Transverse colon (tissue), 4 donors: ENCODE data around the gene CREBBP. TPM values are rescaled to one million over a fixed set of nuclear protein-coding genes. Genes with fewer than 3 reads are reported as not detected.

ENCODE experiments used
- DNase-seq: peaks from one replicate; pipeline ENCODE4 v3.0.0-alpha.2; 2019
- H3K27ac ChIP-seq, 4 donors: fragments of 200-600 bp; sonication (generic); 2 replicates each; pipeline ENCODE4 v1.5.1; 2016 to 2018; ENCODE audit warnings: inconsistent platforms in 4 of 4
- H3K27me3 ChIP-seq: fragments of 200-600 bp; sonication (generic); 2 replicates; pipeline ENCODE4 v1.5.1; 2017; ENCODE audit warnings: inconsistent platforms
- H3K36me3 ChIP-seq, 4 donors: fragments of 200-600 bp; sonication (generic); 2 replicates each; pipeline ENCODE4 v1.5.1; 2017 to 2019; ENCODE audit warnings: inconsistent platforms in 4 of 4
- H3K4me1 ChIP-seq, 4 donors: fragments of 200-600 bp; sonication (generic); 2 replicates each; pipeline ENCODE4 v1.5.1; 2017 to 2020; ENCODE audit warnings: inconsistent platforms in 4 of 4
- H3K4me3 ChIP-seq, 4 donors: fragments of 200-600 bp; sonication (generic); 1 replicate in 1 of 4; 2 replicates in 3 of 4; pipeline versions ENCODE4 v1.5.1 to v1.6.1; 2017 to 2019; ENCODE audit warnings: inconsistent platforms in 4 of 4
- H3K9me3 ChIP-seq, 2 donors: fragments of 200-600 bp; sonication (generic); 2 replicates each; pipeline ENCODE4 v1.5.1; 2017 to 2019; ENCODE audit warnings: inconsistent platforms in 2 of 2
- CTCF ChIP-seq, 5 experiments: fragments of 200-600 bp in 3 of 5; fragments of 450-650 bp in 2 of 5; sonication (generic) in 3 of 5; IDR thresholded peaks; 1 replicate in 2 of 5; 2 replicates in 3 of 5; pipeline ENCODE4 v1.5.1; 2016 to 2017; ENCODE audit warnings: antibody characterized with exemption in 5 of 5, inconsistent platforms in 3 of 5, mild to moderate bottlenecking in 2 of 5, moderate library complexity in 1 of 5
- EP300 ChIP-seq: sonication (generic); formaldehyde crosslinking; IDR thresholded peaks from one replicate; pipeline ENCODE4 v1.6.1; 2017; ENCODE audit warnings: antibody characterized with exemption, low read depth
- POLR2A ChIP-seq: fragments of 450-650 bp; IDR thresholded peaks from one replicate; pipeline ENCODE4 v1.6.1; 2016; ENCODE audit warnings: antibody characterized with exemption, mild to moderate bottlenecking, moderate library complexity
- POLR2AphosphoS5 ChIP-seq, 3 donors: sonication (generic); formaldehyde crosslinking; IDR thresholded peaks; one replicate each; pipeline ENCODE4 v1.6.1; 2016; ENCODE audit warnings: antibody characterized with exemption in 3 of 3
- WGBS, 2 donors: methylation state at CpG; one replicate each; pipeline ENCODE4 v1.1.5; 2018; ENCODE audit warnings: low coverage in 1 of 2; 5-methylcytosine and 5-hydroxymethylcytosine counted together
- in situ Hi-C, 4 donors: fragments of 200-750 bp; cut with MboI; loops; one replicate each; pipeline versions ENCODE4 v1.15.0 to v1.15.1; 2017; ENCODE audit warnings: low sequenced_read_pairs in 3 of 4, low pct_ligation_motif_present in 1 of 4, low pct_unique_long_range_greater_than_20kb in 1 of 4
- intact Hi-C: fragments of 100-400 bp; cut with DNase I; formaldehyde crosslinking; loops from one replicate; pipeline ENCODE4 v1.15.1; 2023; ENCODE audit warnings: low total_unique reads
- total RNA-seq, 4 donors: library from RNA; depleted of rRNA; stranded (reverse); fragments of >200 nt; gene quantifications; one replicate each; pipeline ENCODE4 v1.1.0, GENCODE V29; 2016

The CREBBP gene
- total RNA-seq, 4 donors from 2014 or later = 52.4 to 235 (median 98.7) TPM

DNA sequence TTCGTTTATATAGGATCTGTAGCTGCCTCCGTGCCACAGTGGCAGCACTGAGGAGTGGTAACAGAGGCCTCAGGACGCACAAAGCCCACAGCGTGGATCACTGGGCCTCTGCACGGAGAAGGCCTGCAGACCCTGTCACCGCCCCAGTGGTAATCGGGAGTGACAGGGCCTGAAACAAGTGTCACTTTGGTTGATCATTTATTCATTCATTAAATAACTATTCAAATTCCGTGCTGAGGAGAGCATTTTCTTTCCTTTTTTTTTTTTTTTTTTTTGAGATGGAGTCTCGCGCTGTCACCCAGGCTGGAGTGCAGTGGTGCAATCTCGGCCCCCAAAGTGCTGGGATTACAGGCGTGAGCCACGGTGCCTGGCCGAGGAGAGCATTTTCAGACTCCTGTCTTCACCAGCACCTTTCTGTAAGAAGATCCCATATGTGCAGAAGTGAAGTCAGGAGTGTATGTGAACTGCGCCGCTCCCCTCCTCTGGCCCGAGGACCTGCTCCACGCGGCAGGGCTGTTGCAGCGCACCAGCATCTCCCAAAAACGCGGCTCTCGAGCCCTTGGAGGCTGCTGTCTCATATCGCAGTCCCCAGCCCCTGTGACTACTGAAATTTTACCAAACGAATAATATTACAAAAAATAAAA, 118.3 kb downstream of the CREBBP start:
- H3K9me3 ChIP-seq = no peaks in the 10 kb centered on the region
- in situ Hi-C loops = no loop called here
- H3K36me3 ChIP-seq = peaks cover 0 to 63% (median 24%) of the 10 kb centered on the region in 4 donors
- DNase-seq = no peak
- H3K27me3 ChIP-seq = no peaks in the 10 kb centered on the region
- intact Hi-C loops = no loop called here
- 90 to 96% methylated on average over 10 to 25 of the region's 25 CpGs for WGBS, 2 donors
- no peak overlapping the region for H3K27ac ChIP-seq
- H3K4me3 ChIP-seq = no peak overlapping the region
- no peak for TF ChIP-seq POLR2A
- TF ChIP-seq EP300 = no peak
- TF ChIP-seq CTCF (IDR thresholded peaks at IDR 0.05) = no peak
- TF ChIP-seq POLR2AphosphoS5 (IDR thresholded peaks at IDR 0.05) = no peak
- H3K4me1 ChIP-seq = no peaks in the 10 kb centered on the region

GRCh38 chr16:3761375-3762106, 119.0 kb downstream of the CREBBP start:
- Histone ChIP-seq H3K4me1 (no peaks in the 10 kb centered on the region), H3K9me3 (no peaks in the 10 kb centered on the region), H3K27me3 (no peaks in the 10 kb centered on the region), H3K27ac (no peak overlapping the region), H3K36me3 (peaks cover 0 to 63% (median 24%) of the 10 kb centered on the region in 4 donors), H3K4me3 (no peak overlapping the region)
- DNase-seq = no peak
- in situ Hi-C loops = no loop called here
- no peak for TF ChIP-seq POLR2A
- WGBS, 2 donors = 90% methylated on average over 5 to 13 of the region's 14 CpGs
- intact Hi-C loops = no loop called here

DNA sequence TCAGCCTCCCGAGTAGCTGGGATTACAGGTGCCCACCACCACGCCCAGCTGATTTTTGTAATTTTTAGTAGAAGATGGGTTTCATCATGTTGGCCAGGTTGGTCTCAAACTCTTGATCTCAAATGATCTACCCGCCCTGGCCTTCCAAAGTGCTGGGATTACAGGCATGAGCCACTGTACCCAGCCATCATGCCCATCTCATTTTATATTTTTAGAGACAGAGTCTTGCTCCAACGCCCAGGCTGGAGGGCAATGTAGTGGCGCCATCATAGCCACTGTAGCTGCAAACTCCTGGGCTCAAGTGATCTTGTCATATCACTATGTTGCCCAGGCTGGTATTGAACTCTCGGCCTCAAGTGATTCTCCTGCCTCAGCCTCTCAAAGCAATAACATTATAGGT, 120.0 kb downstream of the CREBBP start:
- no peaks in the 10 kb centered on the region for H3K27me3 ChIP-seq
- no peak overlapping the region for H3K4me3 ChIP-seq
- intact Hi-C loops (no loop called here), in situ Hi-C loops (no loop called here)
- 92% methylated on average over 6 of the region's 6 CpGs; no CpG with 5 or more reads in 1 of the 2 donors for WGBS, 2 donors
- peaks cover 0 to 64% (median 24%) of the 10 kb centered on the region in 4 donors for H3K36me3 ChIP-seq
- H3K9me3 ChIP-seq = no peaks in the 10 kb centered on the region
- H3K27ac ChIP-seq = no peak overlapping the region
- H3K4me1 ChIP-seq = no peaks in the 10 kb centered on the region
- no peak for DNase-seq
- TF ChIP-seq EP300 (no peak), CTCF (IDR thresholded peaks at IDR 0.05) (no peak), POLR2AphosphoS5 (IDR thresholded peaks at IDR 0.05) (no peak), POLR2A (no peak)

DNA sequence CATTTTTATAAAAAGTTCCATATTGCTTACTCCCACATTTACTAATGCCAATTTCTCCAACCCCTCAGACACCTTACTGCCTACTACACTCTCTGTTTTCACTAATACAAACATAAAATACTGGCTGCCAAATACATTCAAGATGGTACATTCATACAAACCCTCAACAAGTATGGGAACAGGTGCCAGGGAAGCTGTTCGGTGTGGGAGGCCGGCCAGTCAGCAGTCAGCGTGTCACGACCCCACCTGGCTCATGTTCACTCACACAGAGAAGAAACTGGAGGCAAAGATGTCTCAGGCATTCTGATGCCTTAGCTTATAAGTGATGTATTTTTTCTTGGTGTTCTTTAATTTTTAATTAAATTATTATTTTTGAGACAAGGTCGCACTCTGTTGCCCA, 120.8 kb downstream of the CREBBP start:
- 80 to 92% methylated on average over 1 to 5 of the region's 5 CpGs for WGBS, 2 donors
- H3K27ac ChIP-seq = no peak overlapping the region
- no peak for TF ChIP-seq POLR2A
- TF ChIP-seq CTCF (IDR thresholded peaks at IDR 0.05) = no peak
- H3K9me3 ChIP-seq = no peaks in the 10 kb centered on the region
- no peaks in the 10 kb centered on the region for H3K4me1 ChIP-seq
- intact Hi-C loops = loop anchor here (10.0 kb wide), 1 partner anchor 115 kb away; no protein-coding TSS in a partner anchor
- DNase-seq = no peak
- in situ Hi-C loops = no loop called here
- no peaks in the 10 kb centered on the region for H3K27me3 ChIP-seq
- H3K4me3 ChIP-seq = no peak overlapping the region
- peaks cover 0 to 63% (median 22%) of the 10 kb centered on the region in 4 donors for H3K36me3 ChIP-seq
